T-helper 1 cell treated with Interleukin-12 subunit alpha and Interleukin-12 subunit beta and Interleukin-4 antibody, amounts not matched to agents 30 μg/mL and 1 μg/mL, for 36 hours (primary cell): Measurements from ENCODE around the gene STK32B.

Experiments
- H3K27ac Mint-ChIP-seq: one replicate; pipeline ENCODE4 v1.8.0; 2021; ENCODE audit warnings: mild to moderate bottlenecking, mixed read lengths
- H3K27me3 Mint-ChIP-seq: one replicate; pipeline ENCODE4 v1.8.0; 2021; ENCODE audit warnings: low read depth, mixed read lengths
- H3K36me3 Mint-ChIP-seq: one replicate; pipeline ENCODE4 v1.8.0; 2021; ENCODE audit warnings: low read depth, mixed read lengths
- H3K4me1 Mint-ChIP-seq: one replicate; pipeline ENCODE4 v1.8.0; 2021; ENCODE audit warnings: low read depth, mixed read lengths
- H3K4me3 Mint-ChIP-seq: one replicate; pipeline ENCODE4 v1.8.0; 2021; ENCODE audit warnings: mild to moderate bottlenecking, moderate library complexity, mixed read lengths
- H3K9me3 Mint-ChIP-seq: one replicate; pipeline ENCODE4 v1.8.0; 2021; ENCODE audit warnings: mixed read lengths

The STK32B gene

DNA sequence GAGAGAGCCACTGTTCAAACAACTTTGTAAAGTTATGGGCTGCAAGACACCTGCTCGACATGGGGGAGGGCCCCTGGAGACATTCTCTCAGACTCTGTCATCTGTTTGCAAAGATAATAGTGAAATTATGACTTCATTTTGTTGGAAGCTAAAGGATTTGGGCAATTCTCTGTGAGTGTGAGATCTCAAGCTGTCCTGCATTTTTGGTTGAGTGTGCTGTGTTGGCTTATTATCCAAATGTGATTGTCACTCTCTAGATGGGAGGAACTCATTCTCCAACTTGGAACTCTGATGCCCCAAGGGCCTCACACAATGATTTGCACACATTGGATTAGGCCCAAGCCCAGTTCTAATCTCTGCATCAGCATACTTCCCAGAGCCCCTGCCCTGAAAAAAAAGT lies 63.7 kb downstream of the STK32B start:
- no peaks in the 10 kb centered on the region for H3K9me3 Mint-ChIP-seq
- no peak overlapping the region for H3K27ac Mint-ChIP-seq
- H3K36me3 Mint-ChIP-seq, result no peaks in the 10 kb centered on the region

DNA sequence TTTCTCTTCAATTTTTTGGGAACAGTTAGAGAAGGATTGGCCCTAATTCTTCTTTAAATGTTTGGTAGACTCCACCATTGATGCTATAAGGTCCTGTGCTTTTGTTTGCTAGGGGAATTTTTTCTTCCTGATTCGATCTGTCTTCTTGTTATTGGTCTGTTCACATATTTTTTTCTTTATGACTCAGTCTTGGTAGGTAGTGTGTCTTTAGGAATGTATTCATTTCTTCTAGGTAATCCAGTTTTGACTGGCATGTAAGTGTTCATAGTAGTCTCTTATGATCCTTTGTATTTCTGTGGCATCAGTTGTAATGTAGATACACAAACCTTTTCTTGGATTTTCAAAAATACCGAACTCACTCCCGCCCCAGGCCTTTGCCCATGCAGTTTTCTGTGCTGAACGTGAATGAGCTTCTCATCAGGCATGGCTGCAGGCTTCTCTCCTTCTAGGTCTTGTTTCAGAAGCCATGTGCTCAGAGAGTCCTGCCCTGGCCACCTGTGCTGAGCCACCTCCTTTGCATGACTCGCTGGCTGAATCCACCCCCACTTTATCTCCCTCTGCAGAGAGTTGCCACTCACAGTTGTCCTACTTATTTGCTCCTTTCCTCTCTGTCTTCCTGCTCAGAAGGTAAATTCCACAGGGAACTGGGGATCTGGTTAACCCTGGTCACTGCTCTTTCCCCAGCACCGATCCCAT lies 67.0 kb downstream of the STK32B start:
- Mint-ChIP-seq H3K4me1 (no peaks in the 10 kb centered on the region), H3K27ac (no peak overlapping the region), H3K27me3 (no peaks in the 10 kb centered on the region), H3K4me3 (no peak overlapping the region), H3K36me3 (no peaks in the 10 kb centered on the region), H3K9me3 (no peaks in the 10 kb centered on the region)

More for the DNA sequence above, 63.7 kb downstream of the STK32B start:
- no peaks in the 10 kb centered on the region for H3K4me1 Mint-ChIP-seq
- no peak overlapping the region for H3K4me3 Mint-ChIP-seq
- no peaks in the 10 kb centered on the region for H3K27me3 Mint-ChIP-seq

DNA sequence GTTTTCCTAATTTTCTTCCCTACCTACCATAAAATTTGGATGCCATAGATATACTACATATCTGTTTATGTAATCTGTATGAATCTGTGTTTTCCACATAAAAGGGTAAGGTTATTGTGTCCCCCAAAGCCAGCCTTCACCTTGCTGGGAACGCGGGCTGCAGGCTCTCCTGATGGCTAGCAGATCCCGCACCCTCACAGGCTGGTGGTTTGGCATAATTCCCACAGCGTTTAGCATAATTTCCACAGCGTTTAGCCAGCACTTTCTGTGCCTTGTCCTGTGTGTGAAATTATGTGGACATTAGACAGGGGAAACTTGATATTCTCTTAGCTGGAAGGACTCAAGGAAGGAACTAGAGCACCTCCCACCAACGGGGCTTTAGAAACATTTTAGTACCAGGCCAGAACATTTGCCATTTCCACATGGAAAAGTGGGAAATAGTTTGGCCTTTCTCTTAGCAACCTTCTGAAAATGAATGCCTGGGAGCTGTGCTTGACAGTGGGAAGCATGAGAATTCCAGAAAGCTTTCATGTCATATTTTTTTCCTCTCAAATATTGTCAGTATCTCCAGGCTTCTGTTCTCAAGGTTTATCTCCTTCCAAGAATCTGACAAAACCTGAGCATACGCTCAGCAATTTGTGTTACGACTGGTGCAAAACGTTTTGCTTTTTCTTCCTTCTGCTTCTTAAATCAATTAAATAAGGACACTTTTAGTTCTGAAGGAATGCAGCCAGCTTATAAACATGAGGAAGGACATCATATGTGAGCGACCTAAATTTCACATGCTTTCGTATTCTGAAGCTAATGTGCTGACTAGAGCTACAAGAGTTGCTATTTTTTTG lies 67.9 kb downstream of the STK32B start:
- Mint-ChIP-seq H3K4me3 (no peak overlapping the region), H3K4me1 (no peaks in the 10 kb centered on the region), H3K9me3 (peaks cover 7% of the 10 kb centered on the region), H3K36me3 (no peaks in the 10 kb centered on the region), H3K27ac (no peak overlapping the region), H3K27me3 (no peaks in the 10 kb centered on the region)

DNA sequence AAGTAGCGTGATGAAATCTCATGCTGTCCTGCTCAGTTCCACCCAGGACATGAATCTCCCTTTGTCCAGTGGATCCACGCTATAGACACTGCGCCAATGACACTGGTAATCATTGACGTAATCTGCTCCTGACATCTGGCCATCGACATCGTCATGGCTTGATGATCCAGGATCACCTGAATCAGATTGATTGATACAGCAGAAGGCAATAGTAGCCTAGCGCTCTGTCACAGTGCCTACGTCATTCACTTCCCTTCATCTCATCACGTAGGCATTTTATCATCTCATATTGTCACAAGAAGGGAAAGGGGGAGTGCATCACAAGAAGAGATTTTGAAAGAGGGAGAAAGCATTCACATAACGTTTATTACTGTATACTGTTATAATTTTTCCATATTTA lies 68.8 kb downstream of the STK32B start:
- Mint-ChIP-seq H3K4me3 (no peak overlapping the region), H3K9me3 (peaks cover 11% of the 10 kb centered on the region), H3K36me3 (no peaks in the 10 kb centered on the region), H3K27ac (no peak overlapping the region), H3K27me3 (no peaks in the 10 kb centered on the region), H3K4me1 (no peaks in the 10 kb centered on the region)

DNA sequence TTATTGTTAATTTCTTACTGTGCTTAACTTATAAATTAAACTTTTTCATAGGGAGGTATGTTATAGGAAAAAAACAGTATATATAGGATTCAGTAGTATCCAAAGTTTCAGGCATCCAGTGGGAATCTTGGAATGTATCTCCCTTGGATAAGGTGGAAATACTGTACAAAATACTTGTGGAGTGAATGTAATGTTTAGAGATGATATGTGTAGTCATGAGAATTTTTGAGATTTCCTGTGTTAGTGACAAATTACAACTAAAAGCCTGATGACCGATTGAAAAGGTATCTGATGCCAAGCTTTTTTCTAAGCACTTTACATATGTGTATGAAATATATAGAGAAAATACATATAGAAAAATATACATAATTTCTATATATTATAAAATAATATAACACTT lies 69.2 kb downstream of the STK32B start:
- Mint-ChIP-seq H3K9me3 (peaks cover 11% of the 10 kb centered on the region), H3K36me3 (no peaks in the 10 kb centered on the region), H3K4me3 (no peak overlapping the region), H3K27me3 (no peaks in the 10 kb centered on the region), H3K4me1 (no peaks in the 10 kb centered on the region), H3K27ac (no peak overlapping the region)

DNA sequence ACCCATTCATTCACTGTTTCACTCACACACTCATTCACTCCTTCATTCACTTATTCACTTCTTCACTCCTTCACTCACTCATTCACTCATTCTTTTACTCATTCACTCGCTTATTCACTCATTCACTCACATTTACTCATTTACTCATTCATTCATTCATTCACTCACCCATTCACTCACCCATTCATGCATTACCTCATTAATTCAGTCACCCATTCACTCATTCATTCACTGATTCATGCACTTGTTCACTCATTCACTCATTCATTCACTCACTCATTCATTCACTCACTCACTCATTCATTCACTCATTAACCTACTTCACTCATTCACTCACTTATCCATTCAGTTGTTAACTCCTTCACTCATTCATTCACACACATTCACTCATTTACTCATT lies 70.8 kb downstream of the STK32B start:
- Mint-ChIP-seq H3K36me3 (no peaks in the 10 kb centered on the region), H3K9me3 (peaks cover 16% of the 10 kb centered on the region), H3K27ac (no peak overlapping the region), H3K27me3 (no peaks in the 10 kb centered on the region), H3K4me3 (no peak overlapping the region), H3K4me1 (no peaks in the 10 kb centered on the region)

DNA sequence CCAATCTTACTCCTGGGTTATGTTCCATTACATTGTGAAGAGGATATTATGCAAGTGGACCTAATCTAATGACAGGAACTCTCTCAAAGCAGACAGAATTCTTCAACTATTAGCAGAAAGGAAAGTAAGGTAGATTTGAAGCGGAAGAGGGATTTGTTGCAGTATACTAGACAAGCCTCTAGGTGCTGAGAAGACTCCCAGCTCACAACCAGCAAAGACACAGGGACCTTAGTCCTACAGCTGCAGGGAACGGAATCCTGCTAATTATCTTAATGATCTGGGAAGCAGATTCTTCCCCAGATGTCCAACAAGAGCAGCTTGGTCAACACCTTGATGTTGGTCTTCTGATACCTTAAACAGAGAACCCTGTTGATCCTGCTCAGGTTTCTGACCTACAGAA lies 73.6 kb downstream of the STK32B start:
- Mint-ChIP-seq H3K36me3 (no peaks in the 10 kb centered on the region), H3K4me3 (no peak overlapping the region), H3K27ac (no peak overlapping the region), H3K27me3 (no peaks in the 10 kb centered on the region), H3K4me1 (no peaks in the 10 kb centered on the region), H3K9me3 (peaks cover 16% of the 10 kb centered on the region)

DNA sequence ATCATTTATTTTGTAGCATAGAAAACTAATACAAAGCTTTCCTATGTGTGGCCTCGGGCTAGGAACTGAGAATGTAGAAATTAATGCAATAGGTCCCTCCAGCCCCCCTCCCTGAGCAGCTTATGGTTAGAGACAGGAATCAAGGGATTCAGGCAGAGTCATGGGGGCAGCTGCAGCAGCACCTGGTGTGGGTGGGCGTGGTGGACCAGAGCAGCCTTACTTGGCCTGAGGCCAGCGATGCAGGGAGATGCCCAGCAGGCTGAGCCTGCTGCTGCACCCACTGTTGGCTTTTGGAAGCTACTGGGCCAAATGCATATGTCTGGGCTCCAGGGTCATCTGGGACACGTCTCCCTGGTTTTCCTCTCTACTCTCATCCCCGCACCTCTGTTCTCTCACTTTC lies 74.0 kb downstream of the STK32B start:
- Mint-ChIP-seq H3K27me3 (no peaks in the 10 kb centered on the region), H3K4me3 (no peak overlapping the region), H3K27ac (no peak overlapping the region), H3K4me1 (no peaks in the 10 kb centered on the region), H3K36me3 (no peaks in the 10 kb centered on the region), H3K9me3 (peaks cover 16% of the 10 kb centered on the region)

DNA sequence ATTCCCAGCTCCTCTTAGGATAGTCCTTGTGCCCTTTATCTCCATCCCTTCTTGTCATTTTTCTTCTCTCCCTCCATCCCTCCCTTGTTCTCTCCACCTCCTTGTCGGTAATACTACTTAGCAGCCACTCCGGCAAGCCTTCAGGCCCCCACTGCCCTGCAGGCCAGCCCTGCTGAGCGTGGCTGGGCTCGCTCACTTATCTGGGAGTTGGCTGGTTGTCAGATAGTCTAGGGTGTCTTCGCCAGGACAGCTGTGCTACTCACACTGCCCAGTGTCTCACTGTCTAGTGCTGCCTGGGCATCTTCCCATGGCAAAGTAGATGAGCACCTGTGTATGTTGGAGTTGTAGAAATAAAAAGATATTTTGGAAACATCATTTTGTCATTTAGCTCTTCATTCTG lies 75.0 kb downstream of the STK32B start:
- Mint-ChIP-seq H3K27me3 (no peaks in the 10 kb centered on the region), H3K9me3 (peaks cover 16% of the 10 kb centered on the region), H3K27ac (no peak overlapping the region), H3K4me1 (no peaks in the 10 kb centered on the region), H3K4me3 (no peak overlapping the region), H3K36me3 (no peaks in the 10 kb centered on the region)

DNA sequence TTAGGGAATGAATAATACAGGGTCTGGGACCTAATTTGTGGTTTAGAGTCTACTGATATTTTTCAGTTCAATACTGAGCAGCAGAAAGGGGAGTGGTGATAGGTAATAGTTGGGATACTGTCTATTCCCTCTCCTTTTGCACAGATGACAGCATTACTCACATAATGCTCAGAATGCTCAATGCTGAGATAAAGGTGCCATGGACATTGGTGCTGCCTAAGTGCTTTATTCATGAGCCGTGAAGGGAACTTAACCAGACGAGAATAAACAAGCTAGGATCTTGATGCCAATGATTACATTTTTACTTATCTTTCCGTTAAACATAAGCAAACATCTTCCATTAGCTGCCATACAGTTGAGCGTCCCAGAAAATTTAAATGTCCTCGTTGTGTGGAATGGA lies 75.6 kb downstream of the STK32B start:
- Mint-ChIP-seq H3K9me3 (peaks cover 16% of the 10 kb centered on the region), H3K27me3 (no peaks in the 10 kb centered on the region), H3K27ac (no peak overlapping the region), H3K4me1 (no peaks in the 10 kb centered on the region), H3K36me3 (no peaks in the 10 kb centered on the region), H3K4me3 (no peak overlapping the region)

DNA sequence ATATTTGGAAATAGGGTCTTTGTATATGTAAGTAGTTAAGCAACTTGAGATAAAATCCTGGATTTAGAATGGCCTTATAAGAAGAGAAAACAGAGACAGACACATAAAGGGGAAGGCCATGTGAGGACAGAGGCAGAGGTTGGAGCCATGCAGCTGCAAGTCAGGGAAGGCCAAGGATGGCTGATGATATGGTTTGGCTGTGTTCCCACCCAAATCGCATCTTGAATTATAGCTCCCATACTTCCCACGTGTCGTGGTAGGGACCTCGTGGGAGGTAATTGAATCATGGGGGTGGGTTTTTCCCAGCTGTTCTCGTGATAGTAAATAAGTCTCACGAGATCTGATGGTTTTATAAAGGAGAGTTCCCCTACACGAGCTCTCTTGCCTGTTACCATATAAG lies 76.3 kb downstream of the STK32B start:
- Mint-ChIP-seq H3K4me3 (no peak overlapping the region), H3K27me3 (no peaks in the 10 kb centered on the region), H3K27ac (no peak overlapping the region), H3K4me1 (no peaks in the 10 kb centered on the region), H3K36me3 (no peaks in the 10 kb centered on the region), H3K9me3 (peaks cover 16% of the 10 kb centered on the region)

DNA sequence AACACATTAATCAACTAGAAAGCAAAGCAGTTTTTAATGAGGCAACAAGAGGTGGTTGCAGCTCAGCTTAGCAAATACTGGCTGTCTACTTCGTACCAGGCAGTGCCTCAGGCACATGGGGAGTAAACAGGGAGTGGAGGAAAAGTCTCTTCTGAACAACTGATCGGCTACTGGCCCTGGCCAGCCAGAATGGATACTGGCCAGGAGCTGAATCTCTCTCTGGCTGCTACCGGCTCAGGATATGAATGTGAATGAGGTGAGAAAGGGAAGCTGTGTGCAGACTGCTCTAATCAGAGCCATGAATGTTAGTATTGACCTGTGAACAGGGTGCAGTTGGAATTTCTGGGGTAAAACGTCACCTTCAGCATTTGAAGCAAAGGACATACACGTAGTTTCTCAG lies 77.3 kb downstream of the STK32B start:
- Mint-ChIP-seq H3K36me3 (no peaks in the 10 kb centered on the region), H3K27ac (no peak overlapping the region), H3K9me3 (peaks cover 16% of the 10 kb centered on the region), H3K27me3 (no peaks in the 10 kb centered on the region), H3K4me1 (no peaks in the 10 kb centered on the region), H3K4me3 (no peak overlapping the region)

DNA sequence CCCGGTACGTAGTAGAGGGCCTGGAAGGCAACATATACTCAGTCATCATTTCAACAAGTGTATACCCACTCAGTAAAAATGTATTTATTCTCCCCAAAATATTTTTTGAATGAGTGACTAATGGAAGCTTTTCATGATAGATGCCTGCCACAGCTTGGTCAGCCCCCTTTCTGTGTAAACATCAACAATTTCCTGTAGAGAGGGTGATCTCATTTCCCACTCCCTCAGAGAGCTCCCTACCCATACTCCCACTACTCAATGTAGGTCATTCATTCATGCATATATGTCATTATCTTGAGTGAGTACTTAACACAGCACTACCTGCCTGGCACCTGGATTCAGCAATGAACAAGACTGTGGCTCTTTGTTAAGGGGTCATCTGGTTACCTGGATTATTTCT lies 81.9 kb downstream of the STK32B start:
- Mint-ChIP-seq H3K27me3 (no peaks in the 10 kb centered on the region), H3K4me1 (no peaks in the 10 kb centered on the region), H3K27ac (no peak overlapping the region), H3K9me3 (no peaks in the 10 kb centered on the region), H3K4me3 (no peak overlapping the region), H3K36me3 (no peaks in the 10 kb centered on the region)

DNA sequence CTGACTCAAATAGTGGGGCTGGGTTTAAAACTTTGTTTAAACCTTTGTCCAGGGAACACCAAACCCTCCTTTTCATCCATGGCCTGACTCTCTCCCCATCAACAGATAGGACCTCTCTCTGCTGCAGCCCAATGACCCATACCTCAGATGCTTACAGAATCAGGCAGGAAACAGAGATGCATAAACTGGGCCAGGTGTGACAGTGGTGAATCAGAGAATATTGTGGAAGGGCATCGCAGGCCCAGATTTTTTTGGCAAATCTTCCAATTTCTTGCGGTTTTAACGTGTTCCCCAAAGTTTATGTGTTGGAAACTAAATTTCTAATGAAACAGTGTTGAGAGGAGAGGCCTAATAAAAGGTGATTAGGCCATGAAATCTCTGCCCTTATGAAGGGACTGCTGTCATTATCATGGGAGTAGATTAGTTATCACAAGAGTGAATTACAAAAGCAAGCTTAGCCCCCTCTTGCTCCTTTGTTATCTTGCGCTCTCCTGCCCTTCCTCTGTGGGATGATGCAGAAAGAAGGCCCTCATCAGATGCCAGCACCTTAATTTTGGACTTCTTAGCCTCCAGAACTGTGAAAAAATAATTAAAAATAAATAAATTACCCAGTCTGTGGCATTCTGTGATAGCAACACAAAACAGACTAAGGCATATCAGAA lies 82.8 kb downstream of the STK32B start:
- Mint-ChIP-seq H3K36me3 (no peaks in the 10 kb centered on the region), H3K27me3 (no peaks in the 10 kb centered on the region), H3K27ac (no peak overlapping the region), H3K9me3 (no peaks in the 10 kb centered on the region), H3K4me1 (no peaks in the 10 kb centered on the region), H3K4me3 (no peak overlapping the region)

DNA sequence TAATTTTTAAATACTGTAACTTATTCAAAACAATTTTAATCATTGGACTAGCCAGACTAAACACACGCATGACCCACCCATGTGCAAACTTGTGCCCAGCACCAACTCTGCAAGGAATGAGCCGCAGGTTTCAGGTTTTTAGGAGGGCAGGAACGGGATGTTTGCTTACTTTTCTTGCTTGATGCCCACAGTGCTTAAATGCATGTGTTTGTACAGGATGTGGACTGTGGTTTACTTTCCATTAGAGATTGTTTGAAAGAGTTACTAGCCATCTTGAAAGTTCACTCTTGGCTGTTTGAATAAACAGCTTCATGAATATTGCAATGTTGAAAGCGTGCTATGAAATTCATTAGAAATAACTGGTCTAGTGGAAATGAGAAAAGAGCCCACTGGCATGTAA lies 83.3 kb downstream of the STK32B start:
- no peaks in the 10 kb centered on the region for H3K4me1 Mint-ChIP-seq
- H3K36me3 Mint-ChIP-seq, result no peaks in the 10 kb centered on the region
- no peak overlapping the region for H3K27ac Mint-ChIP-seq
- H3K4me3 Mint-ChIP-seq, result no peak overlapping the region
- H3K9me3 Mint-ChIP-seq, result no peaks in the 10 kb centered on the region
- no peaks in the 10 kb centered on the region for H3K27me3 Mint-ChIP-seq
